ENCODE results near the gene LONP1.

Gene LONP1, protein sequence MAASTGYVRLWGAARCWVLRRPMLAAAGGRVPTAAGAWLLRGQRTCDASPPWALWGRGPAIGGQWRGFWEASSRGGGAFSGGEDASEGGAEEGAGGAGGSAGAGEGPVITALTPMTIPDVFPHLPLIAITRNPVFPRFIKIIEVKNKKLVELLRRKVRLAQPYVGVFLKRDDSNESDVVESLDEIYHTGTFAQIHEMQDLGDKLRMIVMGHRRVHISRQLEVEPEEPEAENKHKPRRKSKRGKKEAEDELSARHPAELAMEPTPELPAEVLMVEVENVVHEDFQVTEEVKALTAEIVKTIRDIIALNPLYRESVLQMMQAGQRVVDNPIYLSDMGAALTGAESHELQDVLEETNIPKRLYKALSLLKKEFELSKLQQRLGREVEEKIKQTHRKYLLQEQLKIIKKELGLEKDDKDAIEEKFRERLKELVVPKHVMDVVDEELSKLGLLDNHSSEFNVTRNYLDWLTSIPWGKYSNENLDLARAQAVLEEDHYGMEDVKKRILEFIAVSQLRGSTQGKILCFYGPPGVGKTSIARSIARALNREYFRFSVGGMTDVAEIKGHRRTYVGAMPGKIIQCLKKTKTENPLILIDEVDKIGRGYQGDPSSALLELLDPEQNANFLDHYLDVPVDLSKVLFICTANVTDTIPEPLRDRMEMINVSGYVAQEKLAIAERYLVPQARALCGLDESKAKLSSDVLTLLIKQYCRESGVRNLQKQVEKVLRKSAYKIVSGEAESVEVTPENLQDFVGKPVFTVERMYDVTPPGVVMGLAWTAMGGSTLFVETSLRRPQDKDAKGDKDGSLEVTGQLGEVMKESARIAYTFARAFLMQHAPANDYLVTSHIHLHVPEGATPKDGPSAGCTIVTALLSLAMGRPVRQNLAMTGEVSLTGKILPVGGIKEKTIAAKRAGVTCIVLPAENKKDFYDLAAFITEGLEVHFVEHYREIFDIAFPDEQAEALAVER

GRCh38 chr19:5719961-5720790, at the start of gene LONP1, which contains the start of gene CATSPERD:
Gene LONP1, minus strand, starts transcription at chr19:5720146. Its CDS starts 14 bp downstream, at chr19:5720132.
Gene CATSPERD, plus strand, starts transcription at chr19:5720637. Its CDS starts 101 bp downstream, at chr19:5720738.
- POLR2A ChIA-PET = interaction anchor here (0.5 to 4.1 kb wide), 23 partner anchors 9 to 844 kb away, joined by 3 to 62 read pairs (median 5); partner anchors contain the start of genes ALKBH7, DUS3L, RANBP3 and RPL36
- CTCF ChIA-PET = interaction anchor here (0.6 to 1.2 kb wide), 9 partner anchors 15 to 1185 kb away, joined by 3 to 6 read pairs (median 3); partner anchors contain the start of gene PLIN5
- Histone ChIP-seq H3K4me3 (ENCODE audit: low read depth, low read length) (peak within 1 kb of the TSS; percentile 68), H3K36me3 (ENCODE audit: control insufficient read depth in 2 of 2, insufficient read depth in 1 of 2, low read length in 2 of 2) (peaks cover 12 to 15% of the 10 kb centered on the region in 2 experiments; a peak in 2 of 3 replicates), H3K9me3 (ENCODE audit: control insufficient read depth, insufficient read depth, low read depth, low read length) (no peaks in the 10 kb centered on the region), H3K4me1 (ENCODE audit: control insufficient read depth, insufficient read depth, low read length) (peaks cover 12% of the 10 kb centered on the region; the same call in 1 of the 2 replicates), H3K27ac (ENCODE audit: extremely low read depth, low read depth, low read length) (peak within 1 kb of the TSS; percentile 80)
- no peak for TF ChIP-seq ZSCAN4 (tag by site-specific recombination; IDR thresholded peaks at IDR 0.05)
- peak; percentile 55 for TF ChIP-seq ZNF76 (tag by site-specific recombination; IDR thresholded peaks at IDR 0.05; ENCODE audit: borderline replicate concordance, low read depth)
- no peak for TF ChIP-seq GLI2 (tag by site-specific recombination; IDR thresholded peaks at IDR 0.05; ENCODE audit: borderline replicate concordance, low read depth)
- 0 out of 2 replicates have a peak, but pooled peaks have one; percentile 20 for TF ChIP-seq ZNF501 (tag by site-specific recombination; IDR thresholded peaks at IDR 0.05)
- TF ChIP-seq, protein P1, sequence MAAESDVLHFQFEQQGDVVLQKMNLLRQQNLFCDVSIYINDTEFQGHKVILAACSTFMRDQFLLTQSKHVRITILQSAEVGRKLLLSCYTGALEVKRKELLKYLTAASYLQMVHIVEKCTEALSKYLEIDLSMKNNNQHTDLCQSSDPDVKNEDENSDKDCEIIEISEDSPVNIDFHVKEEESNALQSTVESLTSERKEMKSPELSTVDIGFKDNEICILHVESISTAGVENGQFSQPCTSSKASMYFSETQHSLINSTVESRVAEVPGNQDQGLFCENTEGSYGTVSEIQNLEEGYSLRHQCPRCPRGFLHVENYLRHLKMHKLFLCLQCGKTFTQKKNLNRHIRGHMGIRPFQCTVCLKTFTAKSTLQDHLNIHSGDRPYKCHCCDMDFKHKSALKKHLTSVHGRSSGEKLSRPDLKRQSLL (tag by site-specific recombination; IDR thresholded peaks at IDR 0.05) = 0 out of 2 replicates have a peak, but pooled peaks have one; percentile 25
- TF ChIP-seq ZSCAN23 (tag by site-specific recombination; IDR thresholded peaks at IDR 0.05) = no peak
- no peak for TF ChIP-seq ZNF830 (tag by site-specific recombination; IDR thresholded peaks at IDR 0.05; ENCODE audit: low read depth)
- TF ChIP-seq ZNF433 (tag by site-specific recombination; IDR thresholded peaks at IDR 0.05; ENCODE audit: low read depth) = no peak
- TF ChIP-seq ZNF184 (tag by site-specific recombination; IDR thresholded peaks at IDR 0.05) = no peak
- TF ChIP-seq, protein P2, sequence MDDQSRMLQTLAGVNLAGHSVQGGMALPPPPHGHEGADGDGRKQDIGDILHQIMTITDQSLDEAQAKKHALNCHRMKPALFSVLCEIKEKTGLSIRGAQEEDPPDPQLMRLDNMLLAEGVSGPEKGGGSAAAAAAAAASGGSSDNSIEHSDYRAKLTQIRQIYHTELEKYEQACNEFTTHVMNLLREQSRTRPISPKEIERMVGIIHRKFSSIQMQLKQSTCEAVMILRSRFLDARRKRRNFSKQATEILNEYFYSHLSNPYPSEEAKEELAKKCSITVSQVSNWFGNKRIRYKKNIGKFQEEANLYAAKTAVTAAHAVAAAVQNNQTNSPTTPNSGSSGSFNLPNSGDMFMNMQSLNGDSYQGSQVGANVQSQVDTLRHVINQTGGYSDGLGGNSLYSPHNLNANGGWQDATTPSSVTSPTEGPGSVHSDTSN (CRISPR knock-in tag; IDR thresholded peaks at IDR 0.05) = 0 out of 2 replicates have a peak, but pooled peaks have one; percentile 59
- no peak for TF ChIP-seq ZNF658 (tag by site-specific recombination; IDR thresholded peaks at IDR 0.05)
- TF ChIP-seq, protein P3, sequence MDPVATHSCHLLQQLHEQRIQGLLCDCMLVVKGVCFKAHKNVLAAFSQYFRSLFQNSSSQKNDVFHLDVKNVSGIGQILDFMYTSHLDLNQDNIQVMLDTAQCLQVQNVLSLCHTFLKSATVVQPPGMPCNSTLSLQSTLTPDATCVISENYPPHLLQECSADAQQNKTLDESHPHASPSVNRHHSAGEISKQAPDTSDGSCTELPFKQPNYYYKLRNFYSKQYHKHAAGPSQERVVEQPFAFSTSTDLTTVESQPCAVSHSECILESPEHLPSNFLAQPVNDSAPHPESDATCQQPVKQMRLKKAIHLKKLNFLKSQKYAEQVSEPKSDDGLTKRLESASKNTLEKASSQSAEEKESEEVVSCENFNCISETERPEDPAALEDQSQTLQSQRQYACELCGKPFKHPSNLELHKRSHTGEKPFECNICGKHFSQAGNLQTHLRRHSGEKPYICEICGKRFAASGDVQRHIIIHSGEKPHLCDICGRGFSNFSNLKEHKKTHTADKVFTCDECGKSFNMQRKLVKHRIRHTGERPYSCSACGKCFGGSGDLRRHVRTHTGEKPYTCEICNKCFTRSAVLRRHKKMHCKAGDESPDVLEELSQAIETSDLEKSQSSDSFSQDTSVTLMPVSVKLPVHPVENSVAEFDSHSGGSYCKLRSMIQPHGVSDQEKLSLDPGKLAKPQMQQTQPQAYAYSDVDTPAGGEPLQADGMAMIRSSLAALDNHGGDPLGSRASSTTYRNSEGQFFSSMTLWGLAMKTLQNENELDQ (tag by site-specific recombination; IDR thresholded peaks at IDR 0.05; ENCODE audit: low read depth) = no peak
- no peak for TF ChIP-seq ZNF223 (tag by site-specific recombination; IDR thresholded peaks at IDR 0.05)
- peak; percentile 99 for TF ChIP-seq ZBTB26 (tag by site-specific recombination; optimal IDR thresholded peaks at IDR 0.05)
- no peak for TF ChIP-seq ZNF670 (tag by site-specific recombination; IDR thresholded peaks at IDR 0.05; ENCODE audit: low read depth)
- no peak for TF ChIP-seq ZFP41 (tag by site-specific recombination; IDR thresholded peaks at IDR 0.05; ENCODE audit: borderline replicate concordance)
- 0 out of 2 replicates have a peak, but pooled peaks have one; percentile 34 for TF ChIP-seq ZNF639 (tag by site-specific recombination; IDR thresholded peaks at IDR 0.05)
- TF ChIP-seq WT1 (tag by site-specific recombination; IDR thresholded peaks at IDR 0.05) = no peak
- no peak for TF ChIP-seq ZNF791 (tag by site-specific recombination; IDR thresholded peaks at IDR 0.05)
- TF ChIP-seq, protein P4, sequence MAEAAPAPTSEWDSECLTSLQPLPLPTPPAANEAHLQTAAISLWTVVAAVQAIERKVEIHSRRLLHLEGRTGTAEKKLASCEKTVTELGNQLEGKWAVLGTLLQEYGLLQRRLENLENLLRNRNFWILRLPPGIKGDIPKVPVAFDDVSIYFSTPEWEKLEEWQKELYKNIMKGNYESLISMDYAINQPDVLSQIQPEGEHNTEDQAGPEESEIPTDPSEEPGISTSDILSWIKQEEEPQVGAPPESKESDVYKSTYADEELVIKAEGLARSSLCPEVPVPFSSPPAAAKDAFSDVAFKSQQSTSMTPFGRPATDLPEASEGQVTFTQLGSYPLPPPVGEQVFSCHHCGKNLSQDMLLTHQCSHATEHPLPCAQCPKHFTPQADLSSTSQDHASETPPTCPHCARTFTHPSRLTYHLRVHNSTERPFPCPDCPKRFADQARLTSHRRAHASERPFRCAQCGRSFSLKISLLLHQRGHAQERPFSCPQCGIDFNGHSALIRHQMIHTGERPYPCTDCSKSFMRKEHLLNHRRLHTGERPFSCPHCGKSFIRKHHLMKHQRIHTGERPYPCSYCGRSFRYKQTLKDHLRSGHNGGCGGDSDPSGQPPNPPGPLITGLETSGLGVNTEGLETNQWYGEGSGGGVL (tag by site-specific recombination; IDR thresholded peaks at IDR 0.05) = no peak
